Gastrocnemius medialis (tissue), 4 donors: Measurements from ENCODE around the gene DCAF17. TPM values are rescaled to one million over a fixed set of nuclear protein-coding genes. Genes with fewer than 3 reads are reported as not detected.

Experiments
- ATAC-seq, 2 donors: fragments of 150-250 bp; one replicate each; pipeline ENCODE4 v1.9.1; 2016
- DNase-seq, 2 donors: peaks; one replicate each; pipeline ENCODE4 v3.0.0-alpha.2; 2019
- H3K27ac ChIP-seq, 4 donors: fragments of 200-600 bp; sonication (generic); 1 replicate in 1 of 4; 2 replicates in 3 of 4; pipeline ENCODE4 v1.5.1; 2016 to 2018; ENCODE audit warnings: mild to moderate bottlenecking in 2 of 4, moderate library complexity in 1 of 4
- H3K27me3 ChIP-seq, 3 donors: fragments of 200-600 bp; sonication (generic) in 2 of 3; 1 replicate in 1 of 3; 2 replicates in 2 of 3; pipeline versions ENCODE4 v1.5.1 to v1.6.0; 2016 to 2019; ENCODE audit warnings: mild to moderate bottlenecking in 1 of 3, moderate library complexity in 1 of 3
- H3K36me3 ChIP-seq, 2 donors: fragments of 200-600 bp; sonication (generic) in 1 of 2; one replicate each; pipeline ENCODE4 v1.5.1; 2017 to 2018
- H3K4me1 ChIP-seq, 2 donors: fragments of 200-600 bp; sonication (generic) in 1 of 2; one replicate each; pipeline ENCODE4 v1.5.1; 2016 to 2017; ENCODE audit warnings: mild to moderate bottlenecking in 2 of 2
- H3K4me3 ChIP-seq, 4 donors: fragments of 200-600 bp; sonication (generic) in 3 of 4; 1 replicate in 1 of 4; 2 replicates in 3 of 4; pipeline ENCODE4 v1.5.1; 2016 to 2019; ENCODE audit warnings: mild to moderate bottlenecking in 2 of 4
- H3K9me3 ChIP-seq, 3 donors: fragments of 200-600 bp; sonication (generic) in 2 of 3; 1 replicate in 1 of 3; 2 replicates in 2 of 3; pipeline ENCODE4 v1.5.1; 2016 to 2019
- POLR2A ChIP-seq, 2 donors: fragments of 450-650 bp; IDR thresholded peaks; one replicate each; pipeline ENCODE4 v1.6.1; 2017; ENCODE audit warnings: antibody characterized with exemption in 2 of 2, mild to moderate bottlenecking in 2 of 2, moderate library complexity in 2 of 2
- in situ Hi-C, 4 donors: fragments of 200-750 bp; cut with MboI; loops; one replicate each; pipeline versions ENCODE4 v1.15.0 to v1.8.0; 2017; ENCODE audit warnings: low sequenced_read_pairs in 4 of 4
- intact Hi-C: fragments of 100-400 bp; cut with DNase I; formaldehyde crosslinking; loops from one replicate; pipeline ENCODE4 v1.15.1; 2023; ENCODE audit warnings: low total_unique reads
- total RNA-seq, 4 donors: library from RNA; depleted of rRNA; stranded (reverse); fragments of >200 nt; gene quantifications; one replicate each; pipeline versions ENCODE4 v1.1.0 to v1.2.3, GENCODE V29; 2016
- TF ChIP-seq, protein P1 (sequence below), 5 experiments: fragments of 450-650 bp in 3 of 5; fragments of 200-600 bp in 2 of 5; sonication (generic) in 2 of 5; IDR thresholded peaks in 4 of 5; conservative IDR thresholded peaks in 1 of 5; 1 replicate in 4 of 5; 2 replicates in 1 of 5; pipeline ENCODE4 v1.5.1; 2016 to 2019; ENCODE audit warnings: antibody characterized with exemption in 5 of 5, mild to moderate bottlenecking in 3 of 5, moderate library complexity in 3 of 5

The DCAF17 gene
- total RNA-seq, 4 donors from 2014 or later = 5.2 to 22.8 (median 8.9) TPM

DNA sequence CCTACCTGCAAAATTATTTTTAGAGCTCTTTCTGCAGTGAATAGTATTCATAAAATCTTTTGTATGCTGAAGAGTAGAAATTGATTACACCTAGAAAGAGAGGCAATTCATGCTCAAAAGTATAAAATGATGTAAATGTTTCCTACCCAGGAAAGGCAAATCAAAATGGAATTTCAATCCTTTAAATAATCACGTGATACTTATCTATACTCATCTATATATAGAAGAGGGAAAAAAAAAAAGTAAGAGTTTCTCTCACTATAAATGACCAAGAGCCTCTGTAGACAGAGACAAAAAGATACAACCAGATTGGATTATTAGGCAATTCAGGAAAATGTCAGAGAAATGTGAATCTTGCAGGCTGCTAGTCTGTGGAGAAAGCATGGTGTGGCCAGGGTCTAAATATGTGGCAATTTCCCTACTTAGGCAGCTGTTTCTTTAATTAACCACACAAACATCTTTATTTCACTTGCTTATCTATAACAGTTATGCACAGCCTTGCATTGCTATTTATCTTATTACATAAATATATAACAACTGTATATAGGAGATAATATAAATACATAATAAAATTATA is 39.8 kb upstream of the DCAF17 start:
- in situ Hi-C loops = no loop called here

GRCh38 chr2:171399292-171399691 is 34.7 kb upstream of the DCAF17 start:
- no peak for TF ChIP-seq POLR2A (IDR thresholded peaks at IDR 0.05)
- TF ChIP-seq, protein P1, sequence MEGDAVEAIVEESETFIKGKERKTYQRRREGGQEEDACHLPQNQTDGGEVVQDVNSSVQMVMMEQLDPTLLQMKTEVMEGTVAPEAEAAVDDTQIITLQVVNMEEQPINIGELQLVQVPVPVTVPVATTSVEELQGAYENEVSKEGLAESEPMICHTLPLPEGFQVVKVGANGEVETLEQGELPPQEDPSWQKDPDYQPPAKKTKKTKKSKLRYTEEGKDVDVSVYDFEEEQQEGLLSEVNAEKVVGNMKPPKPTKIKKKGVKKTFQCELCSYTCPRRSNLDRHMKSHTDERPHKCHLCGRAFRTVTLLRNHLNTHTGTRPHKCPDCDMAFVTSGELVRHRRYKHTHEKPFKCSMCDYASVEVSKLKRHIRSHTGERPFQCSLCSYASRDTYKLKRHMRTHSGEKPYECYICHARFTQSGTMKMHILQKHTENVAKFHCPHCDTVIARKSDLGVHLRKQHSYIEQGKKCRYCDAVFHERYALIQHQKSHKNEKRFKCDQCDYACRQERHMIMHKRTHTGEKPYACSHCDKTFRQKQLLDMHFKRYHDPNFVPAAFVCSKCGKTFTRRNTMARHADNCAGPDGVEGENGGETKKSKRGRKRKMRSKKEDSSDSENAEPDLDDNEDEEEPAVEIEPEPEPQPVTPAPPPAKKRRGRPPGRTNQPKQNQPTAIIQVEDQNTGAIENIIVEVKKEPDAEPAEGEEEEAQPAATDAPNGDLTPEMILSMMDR (IDR thresholded peaks at IDR 0.05 in 4 of 5, conservative IDR thresholded peaks at IDR 0.05 in 1 of 5) = no peak
- ATAC-seq = no peak
- H3K27me3 ChIP-seq = no peaks in the 10 kb centered on the region
- H3K9me3 ChIP-seq = no peaks in the 10 kb centered on the region
- H3K36me3 ChIP-seq = no peaks in the 10 kb centered on the region
- no peak for DNase-seq
- no peaks in the 10 kb centered on the region for H3K4me1 ChIP-seq
- H3K27ac ChIP-seq = no peak overlapping the region
- in situ Hi-C loops = no loop called here
- H3K4me3 ChIP-seq = no peak overlapping the region
- intact Hi-C loops = no loop called here

More for the DNA sequence above, 39.8 kb upstream of the DCAF17 start:
- DNase-seq = no peak
- no peaks in the 10 kb centered on the region for H3K27me3 ChIP-seq
- no peak overlapping the region for H3K4me3 ChIP-seq
- H3K27ac ChIP-seq = no peak overlapping the region
- TF ChIP-seq, protein P1 (IDR thresholded peaks at IDR 0.05 in 4 of 5, conservative IDR thresholded peaks at IDR 0.05 in 1 of 5) = no peak
- no peak for TF ChIP-seq POLR2A (IDR thresholded peaks at IDR 0.05)
- H3K9me3 ChIP-seq = no peaks in the 10 kb centered on the region
- no peak for ATAC-seq
- H3K4me1 ChIP-seq = peaks cover 6 to 7% of the 10 kb centered on the region in 2 donors
- intact Hi-C loops = no loop called here
- no peaks in the 10 kb centered on the region for H3K36me3 ChIP-seq

- DNase-seq = no peak
- no peaks in the 10 kb centered on the region for H3K27me3 ChIP-seq
- ATAC-seq = no peak
- no peaks in the 10 kb centered on the region for H3K4me1 ChIP-seq
- H3K9me3 ChIP-seq = no peaks in the 10 kb centered on the region
- H3K27ac ChIP-seq = no peak overlapping the region
- intact Hi-C loops (no loop called here), in situ Hi-C loops (loop anchor here in 2 of 4 donors (25.0 kb wide), 1 partner anchor 238 kb away; the partner anchor contains the start of gene TLK1 (in 2 of the 2))
- no peaks in the 10 kb centered on the region for H3K36me3 ChIP-seq
- no peak overlapping the region for H3K4me3 ChIP-seq
- TF ChIP-seq, protein P1 (IDR thresholded peaks at IDR 0.05 in 4 of 5, conservative IDR thresholded peaks at IDR 0.05 in 1 of 5) = no peak
- no peak for TF ChIP-seq POLR2A (IDR thresholded peaks at IDR 0.05)
These were observed 33.6 kb upstream of the DCAF17 start for GRCh38 chr2:171400395-171400794.

DNA sequence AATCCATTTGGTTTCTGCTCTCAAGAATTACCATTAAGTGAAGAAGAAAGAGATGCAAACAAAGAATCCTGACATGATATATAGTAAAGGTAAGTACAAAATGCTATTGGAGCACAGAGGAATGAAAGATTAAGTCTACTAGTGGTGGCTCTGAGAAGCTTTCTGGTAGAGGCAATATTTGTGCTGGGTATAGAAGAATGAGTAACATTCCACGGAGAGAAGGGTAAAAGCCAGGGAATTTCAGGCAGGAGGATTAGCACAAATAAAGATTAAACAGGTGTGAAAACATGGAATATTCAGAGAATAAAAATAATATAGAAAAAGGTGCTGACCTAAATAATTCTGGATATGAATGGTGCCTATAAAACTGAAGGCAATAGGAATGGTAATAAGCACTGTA is 32.1 kb upstream of the DCAF17 start:
- in situ Hi-C loops (loop anchor here in 2 of 4 donors (25.0 kb wide), 1 partner anchor 240 kb away; the partner anchor contains the start of gene TLK1 (in 2 of the 2)), intact Hi-C loops (no loop called here)
- ATAC-seq (no peak), DNase-seq (no peak)
- H3K36me3 ChIP-seq = no peaks in the 10 kb centered on the region
- H3K27me3 ChIP-seq = no peaks in the 10 kb centered on the region
- no peaks in the 10 kb centered on the region for H3K4me1 ChIP-seq
- no peak overlapping the region for H3K4me3 ChIP-seq
- no peaks in the 10 kb centered on the region for H3K9me3 ChIP-seq
- TF ChIP-seq, protein P1 (IDR thresholded peaks at IDR 0.05 in 4 of 5, conservative IDR thresholded peaks at IDR 0.05 in 1 of 5) = no peak
- TF ChIP-seq POLR2A (IDR thresholded peaks at IDR 0.05) = no peak
- no peak overlapping the region for H3K27ac ChIP-seq
